Measurements from ENCODE around the gene SVOPL. TPM values are rescaled to one million over a fixed set of nuclear protein-coding genes. Genes with fewer than 3 reads are reported as not detected.

The SVOPL gene
- total and polyA plus RNA-seq, 2 donors (not counting 1 experiment from before 2014, with no cell fraction given), result not detected

DNA sequence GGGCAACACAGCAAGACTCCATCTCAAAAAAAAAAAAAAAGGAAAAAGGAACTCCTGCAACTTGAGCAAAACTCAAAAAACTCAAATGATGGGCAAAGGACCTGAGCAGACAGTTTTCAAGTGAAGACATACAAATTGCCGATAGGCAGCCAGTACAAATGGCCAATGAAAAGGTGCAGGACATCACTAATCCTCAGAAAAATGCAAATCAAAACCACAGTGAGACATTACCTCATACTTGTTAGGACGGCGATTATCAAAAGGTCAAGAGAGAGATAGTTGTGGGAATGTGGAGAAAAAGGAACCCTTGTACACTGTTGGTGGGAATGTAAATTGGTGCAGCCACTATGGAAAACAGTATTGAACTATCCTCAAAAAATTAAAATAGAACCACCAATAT, 16.8 kb downstream of the SVOPL start:
- POLR2A ChIA-PET, result no interaction called here
- Mint-ChIP-seq H3K9me3 (ENCODE audit: insufficient read depth) (peaks cover 5% of the 10 kb centered on the region), H3K4me1 (no peaks in the 10 kb centered on the region), H3K4me3 (no peak overlapping the region), H3K27me3 (peaks cover 3% of the 10 kb centered on the region), H3K27ac (no peak overlapping the region)
- ATAC-seq (ENCODE audit: low read depth), result no peak
- no peak overlapping the region for H3K27ac ChIP-seq (ENCODE audit: low read length in 2 of 2)
- intact Hi-C loops (cut with micrococcal nuclease), result no loop called here
- no peaks in the 10 kb centered on the region for H3K36me3 ChIP-seq (replicated peaks in 1 of 2; ENCODE audit: control extremely low read depth in 1 of 2, control insufficient read depth in 1 of 2, extremely low read depth in 1 of 2, insufficient read depth in 2 of 2, low read length in 1 of 2)
- no peaks in the 10 kb centered on the region for H3K9me3 ChIP-seq (ENCODE audit: control extremely low read depth in 1 of 3, control insufficient read depth in 2 of 3, insufficient read depth in 1 of 3, low read length in 2 of 3)
- H2AFZ ChIP-seq (ENCODE audit: insufficient read depth, low read depth, low read length, poor library complexity, severe bottlenecking), result no peak overlapping the region
- H3K27me3 ChIP-seq (replicated peaks in 1 of 4; ENCODE audit: control extremely low read depth in 1 of 4, control insufficient read depth in 3 of 4, insufficient read depth in 4 of 4, low read length in 3 of 4), result no peaks in the 10 kb centered on the region
- no peak overlapping the region for H3K9ac ChIP-seq (ENCODE audit: low read length)
- H4K20me1 ChIP-seq (ENCODE audit: control insufficient read depth, insufficient read depth, low read length, poor library complexity, severe bottlenecking), result no peaks in the 10 kb centered on the region
- CTCF ChIA-PET, result no interaction called here
- no peaks in the 10 kb centered on the region for H3K4me1 ChIP-seq (ENCODE audit: control insufficient read depth in 2 of 2, insufficient read depth in 2 of 2, low read length in 2 of 2)
- no peaks in the 10 kb centered on the region for H3K79me2 ChIP-seq (ENCODE audit: control insufficient read depth, insufficient read depth, low read length)
- WGBS (ENCODE audit: insufficient coverage), result no CpG with 5 or more reads among the region's 3 CpGs
- no peak for DNase-seq
- TF ChIP-seq CTCF (IDR thresholded peaks at IDR 0.05) (no peak), EZH2 (IDR thresholded peaks at IDR 0.05; ENCODE audit: borderline replicate concordance, insufficient read depth, low read depth, low read length, poor library complexity, severe bottlenecking) (no peak)
- no peak overlapping the region for H3K4me3 ChIP-seq (ENCODE audit: control extremely low read depth in 1 of 5, extremely low read depth in 1 of 5, insufficient read depth in 1 of 5, low read depth in 2 of 5, low read length in 4 of 5)
- H3K4me2 ChIP-seq (replicated peaks; ENCODE audit: low read depth, low read length, poor library complexity, severe bottlenecking), result no peak overlapping the region

- TF ChIP-seq EZH2 (IDR thresholded peaks at IDR 0.05; ENCODE audit: borderline replicate concordance, insufficient read depth, low read depth, low read length, poor library complexity, severe bottlenecking) (no peak), CTCF (IDR thresholded peaks at IDR 0.05) (no peak)
- H3K79me2 ChIP-seq (ENCODE audit: control insufficient read depth, insufficient read depth, low read length), result no peaks in the 10 kb centered on the region
- H3K4me3 Mint-ChIP-seq, result no peak overlapping the region
- H4K20me1 ChIP-seq (ENCODE audit: control insufficient read depth, insufficient read depth, low read length, poor library complexity, severe bottlenecking), result no peaks in the 10 kb centered on the region
- no peak overlapping the region for H3K27ac Mint-ChIP-seq
- ATAC-seq (ENCODE audit: low read depth) (no peak), DNase-seq (no peak)
- peaks cover 4% of the 10 kb centered on the region for H3K9me3 Mint-ChIP-seq (ENCODE audit: insufficient read depth)
- no peak overlapping the region for H3K9ac ChIP-seq (ENCODE audit: low read length)
- H3K27me3 Mint-ChIP-seq, result peaks cover 3% of the 10 kb centered on the region
- 90% methylated on average over 4 of the region's 5 CpGs for WGBS (ENCODE audit: insufficient coverage)
- no peak overlapping the region for H2AFZ ChIP-seq (ENCODE audit: insufficient read depth, low read depth, low read length, poor library complexity, severe bottlenecking)
- intact Hi-C loops (cut with micrococcal nuclease), result no loop called here
- H3K4me1 Mint-ChIP-seq, result no peaks in the 10 kb centered on the region
- H3K4me1 ChIP-seq (ENCODE audit: control insufficient read depth in 2 of 2, insufficient read depth in 2 of 2, low read length in 2 of 2), result no peaks in the 10 kb centered on the region
- CTCF ChIA-PET, result no interaction called here
- no peaks in the 10 kb centered on the region for H3K9me3 ChIP-seq (ENCODE audit: control extremely low read depth in 1 of 3, control insufficient read depth in 2 of 3, insufficient read depth in 1 of 3, low read length in 2 of 3)
- H3K27ac ChIP-seq (ENCODE audit: low read length in 2 of 2), result no peak overlapping the region
- POLR2A ChIA-PET, result no interaction called here
- H3K4me2 ChIP-seq (replicated peaks; ENCODE audit: low read depth, low read length, poor library complexity, severe bottlenecking), result no peak overlapping the region
- H3K36me3 ChIP-seq (replicated peaks in 1 of 2; ENCODE audit: control extremely low read depth in 1 of 2, control insufficient read depth in 1 of 2, extremely low read depth in 1 of 2, insufficient read depth in 2 of 2, low read length in 1 of 2), result no peaks in the 10 kb centered on the region
- no peak overlapping the region for H3K4me3 ChIP-seq (ENCODE audit: control extremely low read depth in 1 of 5, extremely low read depth in 1 of 5, insufficient read depth in 1 of 5, low read depth in 2 of 5, low read length in 4 of 5)
- no peaks in the 10 kb centered on the region for H3K27me3 ChIP-seq (replicated peaks in 1 of 4; ENCODE audit: control extremely low read depth in 1 of 4, control insufficient read depth in 3 of 4, insufficient read depth in 4 of 4, low read length in 3 of 4)
These were observed 21.4 kb downstream of the SVOPL start for GRCh38 chr7:138679793-138680192.
